H9 (cell line): ENCODE data around the gene NRG3. TPM values are rescaled to one million over a fixed set of nuclear protein-coding genes. Genes with fewer than 3 reads are reported as not detected.

Experiments used
- DNase-seq: peaks from one replicate; pipeline ENCODE4 v3.0.0-alpha.2; 2017
- H2AFZ ChIP-seq: one replicate; pipeline ENCODE4 v1.6.1; 2013; ENCODE audit warnings: mild to moderate bottlenecking, low read length, control low read depth, moderate library complexity
- H2AK5ac ChIP-seq: 2 replicates; pipeline ENCODE4 v1.6.1; 2013; ENCODE audit warnings: low read length, control low read depth, mixed read lengths; ENCODE audit not compliant: insufficient read length
- H2BK120ac ChIP-seq: one replicate; pipeline ENCODE4 v1.6.1; 2013; ENCODE audit warnings: low read depth, mild to moderate bottlenecking, low read length, control low read depth, inconsistent platforms; ENCODE audit not compliant: poor library complexity, severe bottlenecking
- H2BK12ac ChIP-seq: 2 replicates; pipeline ENCODE4 v1.6.1; 2013; ENCODE audit warnings: low read length, control low read depth, mixed read lengths, low read depth; ENCODE audit not compliant: insufficient read length
- H2BK15ac ChIP-seq: 2 replicates; pipeline ENCODE4 v1.6.1; 2013; ENCODE audit warnings: low read depth, low read length, control low read depth
- H2BK20ac ChIP-seq: one replicate; pipeline ENCODE4 v1.6.1; 2013; ENCODE audit warnings: low read depth, mild to moderate bottlenecking, low read length, control low read depth, inconsistent platforms; ENCODE audit not compliant: poor library complexity, severe bottlenecking
- H2BK5ac ChIP-seq: 2 replicates; pipeline ENCODE4 v1.6.1; 2013; ENCODE audit warnings: low read length, control low read depth, mixed read lengths; ENCODE audit not compliant: insufficient read length
- H3K14ac ChIP-seq: 2 replicates; pipeline ENCODE4 v1.6.1; 2013; ENCODE audit warnings: low read length, control low read depth; ENCODE audit not compliant: insufficient read depth
- H3K18ac ChIP-seq: 2 replicates; pipeline ENCODE4 v1.6.1; 2013; ENCODE audit warnings: low read depth, mild to moderate bottlenecking, mixed read lengths, low read length, control low read depth; ENCODE audit not compliant: insufficient read length
- H3K23ac ChIP-seq: 2 replicates; pipeline ENCODE4 v1.6.1; 2013; ENCODE audit warnings: low read length, control low read depth, mixed read lengths, low read depth; ENCODE audit not compliant: insufficient read length
- H3K23me2 ChIP-seq: 2 replicates; pipeline ENCODE4 v1.6.1; 2013; ENCODE audit warnings: low read depth, mild to moderate bottlenecking, mixed read lengths, low read length, control low read depth; ENCODE audit not compliant: insufficient read length, poor library complexity, severe bottlenecking
- H3K27ac ChIP-seq: 2 replicates; pipeline ENCODE4 v1.5.1; 2013; ENCODE audit warnings: low read length, control low read depth, mixed read lengths, low read depth; ENCODE audit not compliant: insufficient read length
- H3K27me3 ChIP-seq: 2 replicates; pipeline ENCODE4 v1.6.1; 2013; ENCODE audit warnings: low read length, control low read depth, inconsistent platforms; ENCODE audit not compliant: insufficient read depth
- H3K4ac ChIP-seq: 2 replicates; pipeline ENCODE4 v1.6.1; 2013; ENCODE audit warnings: low read depth, mild to moderate bottlenecking, control low read depth, inconsistent platforms, low read length, moderate library complexity
- H3K4me1 ChIP-seq: 2 replicates; pipeline ENCODE4 v1.6.1; 2013; ENCODE audit warnings: low read length, control low read depth, inconsistent platforms; ENCODE audit not compliant: insufficient read depth
- H3K4me2 ChIP-seq: 2 replicates; pipeline ENCODE4 v1.6.1; 2013; ENCODE audit warnings: low read length, control low read depth, mixed read lengths; ENCODE audit not compliant: insufficient read length, insufficient read depth
- H3K56ac ChIP-seq: 2 replicates; pipeline ENCODE4 v1.6.1; 2013; ENCODE audit warnings: low read depth, mild to moderate bottlenecking, mixed read lengths, low read length, control low read depth; ENCODE audit not compliant: insufficient read length
- H3K79me1 ChIP-seq: 2 replicates; pipeline ENCODE4 v1.6.1; 2013; ENCODE audit warnings: low read depth, mild to moderate bottlenecking, moderate library complexity, low read length, control low read depth, inconsistent platforms; ENCODE audit not compliant: insufficient read depth, poor library complexity, severe bottlenecking
- H3K79me2 ChIP-seq: 2 replicates; pipeline ENCODE4 v1.6.1; 2013; ENCODE audit warnings: low read length, control low read depth, inconsistent platforms; ENCODE audit not compliant: insufficient read depth
- H3K9ac ChIP-seq: 2 replicates; pipeline ENCODE4 v1.6.1; 2013; ENCODE audit warnings: low read length, control low read depth, mixed read lengths; ENCODE audit not compliant: insufficient read length; ENCODE audit errors: extremely low read depth
- H3K9me3 ChIP-seq: one replicate; pipeline ENCODE4 v1.6.1; 2013; ENCODE audit warnings: low read depth, low read length, inconsistent platforms; ENCODE audit not compliant: control insufficient read depth
- H3T11ph ChIP-seq: one replicate; pipeline ENCODE4 v1.6.1; 2013; ENCODE audit warnings: mild to moderate bottlenecking, low read length, control low read depth, inconsistent platforms
- H4K20me1 ChIP-seq: one replicate; pipeline ENCODE4 v1.6.1; 2013; ENCODE audit not compliant: control insufficient read depth, insufficient read length, insufficient read depth
- H4K5ac ChIP-seq: 2 replicates; pipeline ENCODE4 v1.6.1; 2013; ENCODE audit warnings: low read depth, mild to moderate bottlenecking, mixed read lengths, low read length, control low read depth; ENCODE audit not compliant: insufficient read length
- H4K8ac ChIP-seq: replicated peaks from 2 replicates; pipeline ENCODE4 v1.6.1; 2013; ENCODE audit warnings: low read length, control low read depth, mixed read lengths, low read depth; ENCODE audit not compliant: insufficient read length
- H4K91ac ChIP-seq: 2 replicates; pipeline ENCODE4 v1.6.1; 2013; ENCODE audit warnings: low read depth, mild to moderate bottlenecking, moderate library complexity, mixed read lengths, low read length, control low read depth; ENCODE audit not compliant: insufficient read length
- H3K27ac Mint-ChIP-seq, 3 experiments: 2 replicates in 2 of 3; 3 replicates in 1 of 3; pipeline ENCODE4 v1.8.0; 2020 to 2021; ENCODE audit warnings: mixed read lengths in 3 of 3, mild to moderate bottlenecking in 1 of 3, moderate library complexity in 1 of 3
- H3K27me3 Mint-ChIP-seq: 2 replicates; pipeline ENCODE4 v1.8.0; 2021; ENCODE audit warnings: low read depth, mild to moderate bottlenecking, moderate library complexity, mixed read lengths
- H3K36me3 Mint-ChIP-seq, 3 experiments: 2 replicates in 2 of 3; 3 replicates in 1 of 3; pipeline ENCODE4 v1.8.0; 2020 to 2021; ENCODE audit warnings: low read depth in 3 of 3, mixed read lengths in 3 of 3; ENCODE audit not compliant: insufficient read depth in 1 of 3
- H3K4me1 Mint-ChIP-seq, 2 experiments: 2 replicates each; pipeline ENCODE4 v1.8.0; 2020; ENCODE audit warnings: mixed read lengths in 2 of 2
- H3K4me3 Mint-ChIP-seq, 2 experiments: 2 replicates in 1 of 2; 3 replicates in 1 of 2; pipeline ENCODE4 v1.8.0; 2020 to 2021; ENCODE audit warnings: mild to moderate bottlenecking in 2 of 2, mixed read lengths in 2 of 2, moderate library complexity in 1 of 2
- H3K9me3 Mint-ChIP-seq, 2 experiments: 2 replicates in 1 of 2; 3 replicates in 1 of 2; pipeline ENCODE4 v1.8.0; 2020; ENCODE audit warnings: mild to moderate bottlenecking in 2 of 2, mixed read lengths in 2 of 2, moderate library complexity in 1 of 2
- WGBS: extraction: QIAGEN DNeasy Blood & Tissue Kit; methylation state at CpG from one replicate; pipeline ENCODE4 v1.1.7; 2013; ENCODE audit warnings: missing lambda C conversion rate, low lambda C conversion rate, mixed read lengths; ENCODE audit not compliant: insufficient read length; ENCODE audit errors: extremely low coverage; 5-methylcytosine and 5-hydroxymethylcytosine counted together
- total RNA-seq: library from RNA; stranded (reverse); gene quantifications from 2 replicates; pipeline ENCODE4 v1.2.1, GENCODE V29; 2021
- TF ChIP-seq, protein P1 (sequence below): fragments of 200-600 bp; sonication (generic); conservative IDR thresholded peaks from 3 replicates; pipeline ENCODE4 v1.8.0; 2021; ENCODE audit warnings: antibody characterized with exemption, mild to moderate bottlenecking

The NRG3 gene
- total RNA-seq, 1 experiment from 2014 or later, result 1.6 TPM

DNA sequence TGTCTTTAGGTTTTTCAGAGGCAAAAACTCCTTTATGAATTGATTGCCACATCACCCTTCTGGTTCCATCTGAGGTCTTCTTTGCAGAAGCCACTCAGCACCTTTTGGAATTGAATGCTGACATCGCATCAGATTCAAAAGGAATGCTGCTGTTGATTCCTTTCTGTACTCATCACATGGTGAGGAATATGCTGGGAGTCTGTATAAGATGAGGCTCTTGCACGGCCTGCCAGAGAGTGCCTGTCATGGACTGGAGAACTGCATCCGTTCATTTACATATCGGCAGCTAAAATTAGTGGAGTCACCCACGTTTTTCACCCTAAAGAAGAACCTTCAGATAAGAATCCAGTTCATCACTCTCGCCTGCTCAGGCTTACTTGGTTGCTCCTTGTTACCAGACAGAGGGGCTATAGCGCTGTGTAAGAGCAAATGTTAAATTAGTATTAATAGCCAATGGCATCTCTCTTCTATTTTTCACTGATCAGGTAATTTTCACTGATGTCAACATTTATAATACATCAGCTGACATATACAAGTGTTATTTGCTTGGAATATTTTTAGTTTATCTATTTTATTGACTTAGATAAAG lies 14.3 kb downstream of the NRG3 start:
- Histone ChIP-seq H4K91ac (no peak overlapping the region), H4K5ac (no peak overlapping the region), H3K23me2 (no peaks in the 10 kb centered on the region), H2BK15ac (no peak overlapping the region), H2BK20ac (no peak overlapping the region), H4K20me1 (no peaks in the 10 kb centered on the region), H3K56ac (no peak overlapping the region), H2AK5ac (no peak overlapping the region), H3K9ac (no peak overlapping the region), H3K9me3 (no peaks in the 10 kb centered on the region), H4K8ac (no peak overlapping the region), H3K27me3 (no peaks in the 10 kb centered on the region), H2AFZ (no peak overlapping the region), H2BK5ac (no peak overlapping the region), H3K79me2 (no peaks in the 10 kb centered on the region), H3K18ac (no peak overlapping the region), H3K27ac (no peak overlapping the region), H2BK12ac (no peak overlapping the region), H3K4ac (no peak overlapping the region), H2BK120ac (no peak overlapping the region), H3K4me1 (no peaks in the 10 kb centered on the region; the same call in 1 of the 2 replicates), H3K14ac (no peak overlapping the region), H3K23ac (no peak overlapping the region), H3K79me1 (no peaks in the 10 kb centered on the region), H3T11ph (no peak overlapping the region), H3K4me2 (no peak overlapping the region)
- peaks cover 15 to 24% of the 10 kb centered on the region in 2 experiments for H3K4me1 Mint-ChIP-seq
- H3K4me3 Mint-ChIP-seq, result no peak overlapping the region
- H3K9me3 Mint-ChIP-seq, result no peaks in the 10 kb centered on the region
- no peak overlapping the region for H3K27ac Mint-ChIP-seq
- no CpG with 5 or more reads among the region's 7 CpGs for WGBS
- TF ChIP-seq, protein P1, sequence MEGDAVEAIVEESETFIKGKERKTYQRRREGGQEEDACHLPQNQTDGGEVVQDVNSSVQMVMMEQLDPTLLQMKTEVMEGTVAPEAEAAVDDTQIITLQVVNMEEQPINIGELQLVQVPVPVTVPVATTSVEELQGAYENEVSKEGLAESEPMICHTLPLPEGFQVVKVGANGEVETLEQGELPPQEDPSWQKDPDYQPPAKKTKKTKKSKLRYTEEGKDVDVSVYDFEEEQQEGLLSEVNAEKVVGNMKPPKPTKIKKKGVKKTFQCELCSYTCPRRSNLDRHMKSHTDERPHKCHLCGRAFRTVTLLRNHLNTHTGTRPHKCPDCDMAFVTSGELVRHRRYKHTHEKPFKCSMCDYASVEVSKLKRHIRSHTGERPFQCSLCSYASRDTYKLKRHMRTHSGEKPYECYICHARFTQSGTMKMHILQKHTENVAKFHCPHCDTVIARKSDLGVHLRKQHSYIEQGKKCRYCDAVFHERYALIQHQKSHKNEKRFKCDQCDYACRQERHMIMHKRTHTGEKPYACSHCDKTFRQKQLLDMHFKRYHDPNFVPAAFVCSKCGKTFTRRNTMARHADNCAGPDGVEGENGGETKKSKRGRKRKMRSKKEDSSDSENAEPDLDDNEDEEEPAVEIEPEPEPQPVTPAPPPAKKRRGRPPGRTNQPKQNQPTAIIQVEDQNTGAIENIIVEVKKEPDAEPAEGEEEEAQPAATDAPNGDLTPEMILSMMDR, result no peak
- no peaks in the 10 kb centered on the region for H3K27me3 Mint-ChIP-seq
- no peaks in the 10 kb centered on the region for H3K36me3 Mint-ChIP-seq
- no peak for DNase-seq
